K562 (cell line): Measurements from ENCODE around the gene DSG1. TPM values are rescaled to one million over a fixed set of nuclear protein-coding genes. Genes with fewer than 3 reads are reported as not detected.

Source experiments
- ATAC-seq: fragments of 200-7000 bp; cut with Tn5 transposase; 3 replicates; pipeline ENCODE4 v1.9.1; 2020; ENCODE audit warnings: moderate library complexity
- BruUV-seq: library from RNA; stranded (reverse); fragments of 400-500 nt; replicated peaks from 2 replicates; lab custom pipeline; 2021; lab: Mats Ljungman, UMichigan
- CTCF ChIA-PET: fragments of 300-600 bp; formaldehyde crosslinking; extraction: SDS; loops from one replicate; lab custom pipeline; 2021; ENCODE audit warnings: low intra/inter-chr PET ratio; lab: Yijun Ruan, JAX
- POLR2A ChIA-PET: fragments of 300-600, 350-650 bp; sonication (Branson Sonifier 250); formaldehyde crosslinking; extraction: SDS; loops from one replicate; lab custom pipeline; 2021; ENCODE audit warnings: antibody characterized with exemption, inconsistent platforms; lab: Yijun Ruan, JAX
- DNase-seq, 4 experiments: peaks; one replicate each; pipeline versions ENCODE4 v3.0.0 to v3.0.0-alpha.2; 2011 to 2018; ENCODE audit warnings: low spot score in 3 of 4, mixed read lengths in 3 of 4; ENCODE audit errors: extremely low read depth in 1 of 4
- FAIRE-seq: peaks from 2 replicates; lab custom pipeline; 2011; peaks lifted over from hg19 to GRCh38; lab: Jason Lieb, UNC
- H2AFZ ChIP-seq: 2 replicates; pipeline ENCODE4 v1.6.0; 2011; ENCODE audit warnings: low read depth, low read length, control low read depth, inconsistent platforms
- H3K27ac ChIP-seq: fragments of 200-600 bp; 3 replicates; pipeline ENCODE4 v1.8.0; 2011; ENCODE audit warnings: low read depth, mild to moderate bottlenecking, control low read depth, inconsistent platforms, low read length, moderate library complexity, mixed read lengths; ENCODE audit errors: extremely low read depth
- H3K27me3 ChIP-seq, 2 experiments: fragments of 300-600 bp in 1 of 2; 2 replicates in 1 of 2; 3 replicates in 1 of 2; pipeline versions ENCODE4 v1.6.0 to v1.8.0; 2011; ENCODE audit warnings: inconsistent platforms in 2 of 2, low read length in 2 of 2, mild to moderate bottlenecking in 1 of 2, mixed read lengths in 1 of 2, moderate library complexity in 1 of 2; ENCODE audit not compliant: control insufficient read depth in 2 of 2, insufficient read depth in 2 of 2
- H3K36me3 ChIP-seq: fragments of 300-600 bp; 3 replicates; pipeline ENCODE4 v1.8.0; 2011; ENCODE audit warnings: mild to moderate bottlenecking, low read length, inconsistent platforms; ENCODE audit not compliant: control insufficient read depth, insufficient read depth
- H3K4me1 ChIP-seq, 2 experiments: fragments of 200-600 bp in 1 of 2; replicated peaks in 1 of 2; 2 replicates in 1 of 2; 3 replicates in 1 of 2; pipeline versions ENCODE4 v1.5.1 to v1.8.0; 2011; ENCODE audit warnings: inconsistent platforms in 2 of 2, low read length in 2 of 2, mild to moderate bottlenecking in 1 of 2, mixed read lengths in 1 of 2, moderate library complexity in 1 of 2; ENCODE audit not compliant: control insufficient read depth in 2 of 2, insufficient read depth in 2 of 2
- H3K4me2 ChIP-seq: 2 replicates; pipeline ENCODE4 v1.6.1; 2011; ENCODE audit warnings: low read length, control low read depth, inconsistent platforms, mixed read lengths; ENCODE audit not compliant: insufficient read depth
- H3K4me3 ChIP-seq: fragments of 200-600 bp; sonication (generic), shearing (Covaris generic); 2 replicates; pipeline ENCODE4 v1.5.1; 2016; ENCODE audit warnings: control low read depth, inconsistent platforms
- H3K79me2 ChIP-seq: fragments of 200-600 bp; 3 replicates; pipeline ENCODE4 v1.8.0; 2011; ENCODE audit warnings: low read length, inconsistent platforms; ENCODE audit not compliant: control insufficient read depth, insufficient read depth
- H3K9ac ChIP-seq, 2 experiments: 2 replicates each; pipeline versions ENCODE4 v1.6.0 to v1.6.1; 2011; ENCODE audit warnings: low read depth in 2 of 2, low read length in 2 of 2, control low read depth in 1 of 2, inconsistent platforms in 1 of 2, mild to moderate bottlenecking in 1 of 2, mixed read lengths in 1 of 2; ENCODE audit not compliant: insufficient read depth in 1 of 2
- H3K9me1 ChIP-seq: one replicate; pipeline ENCODE4 v1.6.0; 2011; ENCODE audit warnings: inconsistent platforms, mild to moderate bottlenecking, low read length, moderate library complexity; ENCODE audit not compliant: control insufficient read depth, insufficient read depth
- H3K9me3 ChIP-seq: replicated peaks from 2 replicates; pipeline ENCODE4 v1.5.1; 2011; ENCODE audit warnings: low read depth, low read length, inconsistent platforms; ENCODE audit not compliant: control insufficient read depth, insufficient read depth
- H4K20me1 ChIP-seq: replicated peaks from 2 replicates; pipeline ENCODE4 v1.6.1; 2011; ENCODE audit warnings: low read length, inconsistent platforms, mixed read lengths; ENCODE audit not compliant: control insufficient read depth, insufficient read depth
- ESRRB ChIP-seq: fragments of 250-450 bp; sonication (Bioruptor Pico); IDR thresholded peaks from 2 replicates; pipeline ENCODE4 v1.5.0; 2020; ENCODE audit warnings: mild to moderate bottlenecking, moderate library complexity, borderline replicate concordance
- ETV1 ChIP-seq: fragments of 450-650 bp; conservative IDR thresholded peaks from 2 replicates; pipeline ENCODE4 v1.6.1; 2016; ENCODE audit warnings: missing genetic modification characterization, control low read depth, low read depth, missing compliant biosample characterization
- GABPB1 ChIP-seq: sonication (generic); formaldehyde crosslinking; IDR thresholded peaks from 2 replicates; pipeline ENCODE4 v1.8.0; 2022; ENCODE audit warnings: mild to moderate bottlenecking, missing genetic modification reagents
- HMG20B ChIP-seq: fragments of 250-450 bp; sonication (Bioruptor Pico); IDR thresholded peaks from 2 replicates; pipeline ENCODE4 v1.5.0; 2021; ENCODE audit warnings: mild to moderate bottlenecking
- MGA ChIP-seq: fragments of 450-650 bp; IDR thresholded peaks from 2 replicates; pipeline ENCODE4 v1.6.1; 2016; ENCODE audit warnings: mild to moderate bottlenecking, moderate library complexity
- OTX1 ChIP-seq: fragments of 450-650 bp; formaldehyde crosslinking; IDR thresholded peaks from 2 replicates; pipeline ENCODE4 v1.4.0; 2022; ENCODE audit warnings: mild to moderate bottlenecking
- ZNF239 ChIP-seq: fragments of 250-450 bp; sonication (Bioruptor Pico); IDR thresholded peaks from 2 replicates; pipeline ENCODE4 v1.4.0; 2020; ENCODE audit warnings: mild to moderate bottlenecking
- in situ Hi-C: fragments of 300-500 bp; cut with MboI; formaldehyde crosslinking; loops from 4 replicates; pipeline ENCODE4 v1.15.0; 2018; ENCODE audit warnings: inconsistent platforms, mixed read lengths
- intact Hi-C: fragments of 100-400 bp; cut with micrococcal nuclease; formaldehyde crosslinking; loops from 2 replicates; pipeline ENCODE4 v1.14.2; 2022
- polyA plus RNA-seq, 8 experiments: library from polyadenylated mRNA; depleted of rRNA in 4 of 8; stranded (reverse) in 5 of 8; unstranded in 3 of 8; fragments of >200 nt; fragmentation: Nextera tagmentation in 2 of 8; fragmentation: Illumina TruSeq in 1 of 8; extraction: Ambion mirVana in 2 of 8; extraction: Trizol in 1 of 8; gene quantifications; 2 replicates each; pipeline versions ENCODE4 v1.2.1 to v1.2.3, GENCODE V29; 2011 to 2014; ENCODE audit warnings: inconsistent platforms in 1 of 8, missing spikeins in 1 of 8
- total RNA-seq, 7 experiments: library from RNA; depleted of rRNA in 6 of 7; stranded (reverse); fragments of >200 nt in 6 of 7; fragmentation: Illumina TruSeq in 2 of 7; extraction: Trizol in 2 of 7; gene quantifications; 2 replicates each; pipeline versions ENCODE4 v1.2.1 to v1.2.3, GENCODE V29; 2011 to 2021; ENCODE audit warnings: low replicate concordance in 1 of 7
- TF ChIP-seq, protein P1 (sequence below): fragments of 200-800 bp; sonication (Bioruptor generic); IDR thresholded peaks from 2 replicates; pipeline ENCODE4 v1.6.1; 2017; ENCODE audit warnings: missing genetic modification characterization, missing compliant biosample characterization
- TF ChIP-seq, protein P2 (sequence below): fragments of 450-650 bp; formaldehyde crosslinking; IDR thresholded peaks from 2 replicates; pipeline ENCODE4 v1.4.0; 2020; ENCODE audit warnings: mild to moderate bottlenecking, mixed read lengths

DSG1 gene
- total and polyA plus RNA-seq, 9 of the 15 experiments (the other 6 are each of a cell fraction or from before 2014, with no cell fraction given): 0.03 to 0.26 (median 0.15) TPM; not detected in 1

GRCh38 chr18:31281437-31281836 lies 36.5 kb upstream of the DSG1 start:
- no peak for ATAC-seq
- Histone ChIP-seq H4K20me1 (no peaks in the 10 kb centered on the region), H3K4me3 (no peak overlapping the region), H3K9me1 (no peaks in the 10 kb centered on the region), H3K79me2 (no peaks in the 10 kb centered on the region), H3K4me1 (no peaks in the 10 kb centered on the region), H2AFZ (no peak overlapping the region), H3K27me3 (no peaks in the 10 kb centered on the region), H3K4me2 (no peak overlapping the region), H3K9ac (no peak overlapping the region), H3K36me3 (no peaks in the 10 kb centered on the region), H3K27ac (no peak overlapping the region), H3K9me3 (no peaks in the 10 kb centered on the region)
- BruUV-seq: no TSS peak
- intact Hi-C loops (no loop called here), in situ Hi-C loops (no loop called here)
- DNase-seq: no peak
- ChIA-PET POLR2A (no interaction called here), CTCF (no interaction called here)
- FAIRE-seq: no peak
- TF ChIP-seq, protein P1, sequence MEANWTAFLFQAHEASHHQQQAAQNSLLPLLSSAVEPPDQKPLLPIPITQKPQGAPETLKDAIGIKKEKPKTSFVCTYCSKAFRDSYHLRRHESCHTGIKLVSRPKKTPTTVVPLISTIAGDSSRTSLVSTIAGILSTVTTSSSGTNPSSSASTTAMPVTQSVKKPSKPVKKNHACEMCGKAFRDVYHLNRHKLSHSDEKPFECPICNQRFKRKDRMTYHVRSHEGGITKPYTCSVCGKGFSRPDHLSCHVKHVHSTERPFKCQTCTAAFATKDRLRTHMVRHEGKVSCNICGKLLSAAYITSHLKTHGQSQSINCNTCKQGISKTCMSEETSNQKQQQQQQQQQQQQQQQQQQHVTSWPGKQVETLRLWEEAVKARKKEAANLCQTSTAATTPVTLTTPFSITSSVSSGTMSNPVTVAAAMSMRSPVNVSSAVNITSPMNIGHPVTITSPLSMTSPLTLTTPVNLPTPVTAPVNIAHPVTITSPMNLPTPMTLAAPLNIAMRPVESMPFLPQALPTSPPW: no peak
- TF ChIP-seq, protein P2, sequence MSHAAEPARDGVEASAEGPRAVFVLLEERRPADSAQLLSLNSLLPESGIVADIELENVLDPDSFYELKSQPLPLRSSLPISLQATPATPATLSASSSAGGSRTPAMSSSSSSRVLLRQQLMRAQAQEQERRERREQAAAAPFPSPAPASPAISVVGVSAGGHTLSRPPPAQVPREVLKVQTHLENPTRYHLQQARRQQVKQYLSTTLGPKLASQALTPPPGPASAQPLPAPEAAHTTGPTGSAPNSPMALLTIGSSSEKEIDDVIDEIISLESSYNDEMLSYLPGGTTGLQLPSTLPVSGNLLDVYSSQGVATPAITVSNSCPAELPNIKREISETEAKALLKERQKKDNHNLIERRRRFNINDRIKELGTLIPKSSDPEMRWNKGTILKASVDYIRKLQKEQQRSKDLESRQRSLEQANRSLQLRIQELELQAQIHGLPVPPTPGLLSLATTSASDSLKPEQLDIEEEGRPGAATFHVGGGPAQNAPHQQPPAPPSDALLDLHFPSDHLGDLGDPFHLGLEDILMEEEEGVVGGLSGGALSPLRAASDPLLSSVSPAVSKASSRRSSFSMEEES (CRISPR knock-in tag): no peak
- no peak for TF ChIP-seq OTX1
- TF ChIP-seq ZNF239 (CRISPR knock-in tag): no peak
- TF ChIP-seq ESRRB (CRISPR knock-in tag): no peak
- no peak for TF ChIP-seq GABPB1 (CRISPR knock-in tag)
- TF ChIP-seq HMG20B: no peak
- TF ChIP-seq MGA: no peak
- TF ChIP-seq ETV1: no peak
